ENCODE measurements around the gene ZNF117.
A peak's percentile ranks its signal among the peaks of the same experiment; 100 is the strongest.

GRCh38 chr7:64951250-64951848 is 39.5 kb downstream of the ZNF117 start:
- no peak for TF ChIP-seq POLR2A (IDR thresholded peaks at IDR 0.05; ENCODE audit: low read depth, low read length)
- TF ChIP-seq, protein P1, sequence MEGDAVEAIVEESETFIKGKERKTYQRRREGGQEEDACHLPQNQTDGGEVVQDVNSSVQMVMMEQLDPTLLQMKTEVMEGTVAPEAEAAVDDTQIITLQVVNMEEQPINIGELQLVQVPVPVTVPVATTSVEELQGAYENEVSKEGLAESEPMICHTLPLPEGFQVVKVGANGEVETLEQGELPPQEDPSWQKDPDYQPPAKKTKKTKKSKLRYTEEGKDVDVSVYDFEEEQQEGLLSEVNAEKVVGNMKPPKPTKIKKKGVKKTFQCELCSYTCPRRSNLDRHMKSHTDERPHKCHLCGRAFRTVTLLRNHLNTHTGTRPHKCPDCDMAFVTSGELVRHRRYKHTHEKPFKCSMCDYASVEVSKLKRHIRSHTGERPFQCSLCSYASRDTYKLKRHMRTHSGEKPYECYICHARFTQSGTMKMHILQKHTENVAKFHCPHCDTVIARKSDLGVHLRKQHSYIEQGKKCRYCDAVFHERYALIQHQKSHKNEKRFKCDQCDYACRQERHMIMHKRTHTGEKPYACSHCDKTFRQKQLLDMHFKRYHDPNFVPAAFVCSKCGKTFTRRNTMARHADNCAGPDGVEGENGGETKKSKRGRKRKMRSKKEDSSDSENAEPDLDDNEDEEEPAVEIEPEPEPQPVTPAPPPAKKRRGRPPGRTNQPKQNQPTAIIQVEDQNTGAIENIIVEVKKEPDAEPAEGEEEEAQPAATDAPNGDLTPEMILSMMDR (IDR thresholded peaks at IDR 0.05; ENCODE audit: extremely low read depth in 1 of 2, insufficient read depth in 1 of 2, low read depth in 1 of 2, low read length in 2 of 2): peak; percentile 48 to 58
- TF ChIP-seq POLR2AphosphoS5 (IDR thresholded peaks at IDR 0.05; ENCODE audit: insufficient read depth, low read depth, low read length): no peak
- TF ChIP-seq JUN (IDR thresholded peaks at IDR 0.05; ENCODE audit: borderline replicate concordance, insufficient read depth, insufficient read length, low read depth): no peak
